Endothelial cell (in vitro differentiated cells): Measurements from ENCODE around the gene QPRT. TPM values are rescaled to one million over a fixed set of nuclear protein-coding genes. Genes with fewer than 3 reads are reported as not detected.

Source experiments
- DNase-seq: peaks from one replicate; pipeline ENCODE4 v3.0.0; 2021; ENCODE audit warnings: low spot score
- H3K27ac Mint-ChIP-seq: one replicate; pipeline ENCODE4 v1.8.0; 2021; ENCODE audit warnings: mixed read lengths, inconsistent platforms; ENCODE audit not compliant: unreplicated experiment
- H3K27me3 Mint-ChIP-seq: one replicate; pipeline ENCODE4 v1.8.0; 2021; ENCODE audit warnings: mild to moderate bottlenecking, moderate library complexity, mixed read lengths, inconsistent platforms; ENCODE audit not compliant: unreplicated experiment
- H3K36me3 Mint-ChIP-seq: one replicate; pipeline ENCODE4 v1.8.0; 2021; ENCODE audit warnings: mild to moderate bottlenecking, low read depth, mixed read lengths, inconsistent platforms; ENCODE audit not compliant: unreplicated experiment
- H3K4me1 Mint-ChIP-seq: one replicate; pipeline ENCODE4 v1.8.0; 2021; ENCODE audit warnings: mild to moderate bottlenecking, mixed read lengths, inconsistent platforms; ENCODE audit not compliant: unreplicated experiment
- H3K4me3 Mint-ChIP-seq: one replicate; pipeline ENCODE4 v1.8.0; 2021; ENCODE audit warnings: mild to moderate bottlenecking, mixed read lengths, inconsistent platforms; ENCODE audit not compliant: unreplicated experiment
- H3K9me3 Mint-ChIP-seq: one replicate; pipeline ENCODE4 v1.8.0; 2021; ENCODE audit warnings: mixed read lengths, inconsistent platforms; ENCODE audit not compliant: unreplicated experiment
- total RNA-seq: library from RNA; stranded (reverse); fragmentation: NEBNext Ultra II Directional; extraction: Animal tissue kit (Norgen Biotek cat#: 25700); gene quantifications from one replicate; pipeline ENCODE4 v1.2.1, GENCODE V29; 2021; ENCODE audit not compliant: unreplicated experiment
- TF ChIP-seq, protein P1 (sequence below): fragments of 200-600 bp; sonication (generic); IDR thresholded peaks from one replicate; pipeline ENCODE4 v1.5.0; 2021; ENCODE audit warnings: antibody characterized with exemption; ENCODE audit not compliant: unreplicated experiment

QPRT gene
- total RNA-seq, 1 donor from 2014 or later, result 30.4 TPM

DNA sequence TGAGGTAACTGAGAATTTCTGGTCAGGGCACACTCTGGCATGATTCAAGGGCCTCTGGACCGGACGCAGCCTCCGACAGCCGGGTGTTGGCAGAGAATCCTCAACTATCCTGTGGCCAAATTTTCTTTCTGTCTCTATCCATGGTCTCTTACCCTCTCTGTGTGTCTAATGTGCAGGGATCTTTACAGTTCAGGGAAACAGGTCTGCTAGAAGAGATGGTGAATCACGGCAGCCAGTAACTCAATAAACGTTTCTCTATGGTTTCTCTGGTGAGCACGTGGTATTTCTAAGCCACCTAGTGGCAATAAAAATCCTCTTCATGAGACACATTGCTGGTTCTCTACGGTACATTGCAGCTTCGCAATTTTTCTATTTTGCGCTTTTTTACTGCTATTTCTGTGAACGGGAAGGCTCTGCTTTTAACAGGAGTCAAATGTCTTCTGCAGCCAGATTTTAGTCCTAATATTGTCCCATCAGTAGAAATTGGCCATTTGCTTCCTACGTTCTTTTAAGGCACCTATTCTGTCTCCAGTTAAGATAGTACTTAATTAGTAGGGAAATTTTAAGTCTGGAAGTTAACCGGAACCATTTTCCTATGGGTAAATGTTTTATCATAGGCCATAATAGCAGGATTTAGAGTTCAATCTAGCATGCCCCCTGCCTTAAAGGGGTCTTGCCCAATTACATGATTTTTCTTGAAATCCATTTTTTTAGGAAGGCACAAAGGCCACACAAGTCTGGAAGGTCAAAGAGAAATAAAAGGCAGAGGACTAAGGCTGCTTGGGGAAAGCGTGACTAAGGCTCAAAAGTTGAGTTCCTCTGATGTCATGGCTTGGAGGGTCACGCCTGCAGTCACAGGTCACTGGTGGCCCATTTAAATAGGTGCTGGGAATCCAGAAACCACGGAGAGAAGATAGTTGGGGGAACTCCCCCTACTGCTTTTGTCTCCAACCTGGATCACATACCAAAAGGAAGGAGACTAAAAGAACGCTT lies 31.5 kb downstream of the QPRT start:
- TF ChIP-seq, protein P1, sequence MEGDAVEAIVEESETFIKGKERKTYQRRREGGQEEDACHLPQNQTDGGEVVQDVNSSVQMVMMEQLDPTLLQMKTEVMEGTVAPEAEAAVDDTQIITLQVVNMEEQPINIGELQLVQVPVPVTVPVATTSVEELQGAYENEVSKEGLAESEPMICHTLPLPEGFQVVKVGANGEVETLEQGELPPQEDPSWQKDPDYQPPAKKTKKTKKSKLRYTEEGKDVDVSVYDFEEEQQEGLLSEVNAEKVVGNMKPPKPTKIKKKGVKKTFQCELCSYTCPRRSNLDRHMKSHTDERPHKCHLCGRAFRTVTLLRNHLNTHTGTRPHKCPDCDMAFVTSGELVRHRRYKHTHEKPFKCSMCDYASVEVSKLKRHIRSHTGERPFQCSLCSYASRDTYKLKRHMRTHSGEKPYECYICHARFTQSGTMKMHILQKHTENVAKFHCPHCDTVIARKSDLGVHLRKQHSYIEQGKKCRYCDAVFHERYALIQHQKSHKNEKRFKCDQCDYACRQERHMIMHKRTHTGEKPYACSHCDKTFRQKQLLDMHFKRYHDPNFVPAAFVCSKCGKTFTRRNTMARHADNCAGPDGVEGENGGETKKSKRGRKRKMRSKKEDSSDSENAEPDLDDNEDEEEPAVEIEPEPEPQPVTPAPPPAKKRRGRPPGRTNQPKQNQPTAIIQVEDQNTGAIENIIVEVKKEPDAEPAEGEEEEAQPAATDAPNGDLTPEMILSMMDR, result peak; percentile 67
- H3K27me3 Mint-ChIP-seq, result peaks cover 8% of the 10 kb centered on the region
- H3K36me3 Mint-ChIP-seq, result no peaks in the 10 kb centered on the region
- peaks cover 15% of the 10 kb centered on the region for H3K4me1 Mint-ChIP-seq
- H3K9me3 Mint-ChIP-seq, result no peaks in the 10 kb centered on the region
- DNase-seq, result peak; percentile 46
- peak overlapping the region; percentile 96 for H3K27ac Mint-ChIP-seq
- peak overlapping the region; percentile 87 for H3K4me3 Mint-ChIP-seq

GRCh38 chr16:29712809-29713208 lies 33.8 kb downstream of the QPRT start:
- TF ChIP-seq, protein P1, result no peak
- no peak overlapping the region for H3K27ac Mint-ChIP-seq
- H3K4me1 Mint-ChIP-seq, result peaks cover 15% of the 10 kb centered on the region
- no peak for DNase-seq
- H3K9me3 Mint-ChIP-seq, result no peaks in the 10 kb centered on the region
- H3K36me3 Mint-ChIP-seq, result no peaks in the 10 kb centered on the region
- peaks cover 8% of the 10 kb centered on the region for H3K27me3 Mint-ChIP-seq
- H3K4me3 Mint-ChIP-seq, result no peak overlapping the region

DNA sequence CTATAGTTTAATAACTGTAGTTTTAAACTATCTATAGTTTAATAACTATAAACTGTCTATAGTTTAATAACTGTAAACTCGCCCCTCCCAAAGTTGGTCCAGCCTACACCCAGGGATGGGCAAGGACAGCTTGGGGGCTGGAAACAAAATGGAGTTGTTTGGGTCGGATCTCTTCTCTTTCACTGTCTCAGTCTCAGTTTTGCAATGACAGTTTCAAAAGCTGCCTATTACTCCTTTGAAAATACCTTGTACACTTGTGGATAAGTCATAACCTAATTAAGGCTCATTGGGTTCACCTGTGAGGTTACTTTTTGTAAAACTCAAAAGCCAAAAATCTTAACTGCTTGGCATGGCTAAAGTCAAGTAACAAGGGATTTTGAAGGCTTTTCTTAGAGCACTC lies 35.4 kb downstream of the QPRT start:
- H3K4me1 Mint-ChIP-seq, result peaks cover 12% of the 10 kb centered on the region
- H3K36me3 Mint-ChIP-seq, result no peaks in the 10 kb centered on the region
- DNase-seq, result no peak
- no peak overlapping the region for H3K4me3 Mint-ChIP-seq
- H3K9me3 Mint-ChIP-seq, result no peaks in the 10 kb centered on the region
- peaks cover 6% of the 10 kb centered on the region for H3K27me3 Mint-ChIP-seq
- TF ChIP-seq, protein P1, result no peak
- no peak overlapping the region for H3K27ac Mint-ChIP-seq

- H3K27me3 Mint-ChIP-seq, result peaks cover 3% of the 10 kb centered on the region
- H3K4me1 Mint-ChIP-seq, result peaks cover 8% of the 10 kb centered on the region
- no peak for DNase-seq
- TF ChIP-seq, protein P1, result no peak
- no peaks in the 10 kb centered on the region for H3K36me3 Mint-ChIP-seq
- H3K4me3 Mint-ChIP-seq, result no peak overlapping the region
- H3K27ac Mint-ChIP-seq, result no peak overlapping the region
- H3K9me3 Mint-ChIP-seq, result no peaks in the 10 kb centered on the region
Measured at GRCh38 chr16:29714972-29715371, 36.0 kb downstream of the QPRT start.

DNA sequence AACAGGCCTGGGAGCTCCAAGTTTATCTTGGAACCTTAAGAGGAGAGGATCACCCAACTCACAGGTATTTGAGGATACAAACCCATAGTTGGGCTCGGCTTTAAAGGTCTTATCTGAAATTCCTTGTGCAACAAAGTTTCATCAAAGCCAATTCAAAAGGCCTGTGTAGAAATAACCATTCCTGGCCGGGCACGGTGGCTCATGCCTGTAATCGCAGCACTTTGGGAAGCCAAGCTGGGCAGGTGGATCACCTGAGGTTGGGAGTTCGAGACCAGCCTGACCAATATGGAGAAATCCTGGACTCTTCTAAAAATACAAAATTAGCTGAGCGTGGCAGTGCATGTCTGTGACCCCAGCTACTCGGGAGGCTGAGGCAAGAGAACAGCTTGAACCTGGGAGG lies 38.1 kb downstream of the QPRT start:
- no peak for DNase-seq
- Mint-ChIP-seq H3K4me3 (no peak overlapping the region), H3K27ac (no peak overlapping the region), H3K4me1 (no peaks in the 10 kb centered on the region), H3K27me3 (peaks cover 2% of the 10 kb centered on the region), H3K9me3 (no peaks in the 10 kb centered on the region), H3K36me3 (no peaks in the 10 kb centered on the region)
- TF ChIP-seq, protein P1, result no peak
